Tibial artery (tissue), 4 donors: ENCODE data around the gene MILR1.

Source experiments
- DNase-seq, 2 donors: peaks; one replicate each; pipeline ENCODE4 v3.0.0-alpha.2; 2019
- H3K27ac ChIP-seq, 2 donors: fragments of 200-600 bp; sonication (generic) in 1 of 2; 1 replicate in 1 of 2; 2 replicates in 1 of 2; pipeline ENCODE4 v1.5.1; 2018 to 2019; ENCODE audit warnings: mild to moderate bottlenecking in 1 of 2
- H3K27me3 ChIP-seq, 2 donors: fragments of 200-600 bp; sonication (generic) in 1 of 2; one replicate each; pipeline versions ENCODE4 v1.5.1 to v1.6.0; 2016 to 2019
- H3K36me3 ChIP-seq, 3 donors: fragments of 200-600 bp; sonication (generic) in 2 of 3; one replicate each; pipeline ENCODE4 v1.5.1; 2016 to 2019; ENCODE audit warnings: mild to moderate bottlenecking in 2 of 3
- H3K4me1 ChIP-seq, 4 donors: fragments of 200-600 bp; sonication (generic) in 2 of 4; 1 replicate in 3 of 4; 2 replicates in 1 of 4; pipeline ENCODE4 v1.5.1; 2016 to 2019
- H3K4me3 ChIP-seq, 2 donors: fragments of 200-600 bp; sonication (generic) in 1 of 2; 1 replicate in 1 of 2; 2 replicates in 1 of 2; pipeline ENCODE4 v1.5.1; 2018 to 2019; ENCODE audit warnings: mild to moderate bottlenecking in 2 of 2
- H3K9me3 ChIP-seq, 3 donors: fragments of 200-600 bp; sonication (generic) in 1 of 3; one replicate each; pipeline ENCODE4 v1.5.1; 2016 to 2019
- intact Hi-C: fragments of 100-400 bp; cut with DNase I; formaldehyde crosslinking; loops from one replicate; pipeline ENCODE4 v1.15.0; 2023; ENCODE audit warnings: low total_unique reads
- TF ChIP-seq, protein P1 (sequence below), 2 experiments: fragments of 200-600 bp in 1 of 2; fragments of 450-650 bp in 1 of 2; IDR thresholded peaks; one replicate each; pipeline ENCODE4 v1.5.1; 2017 to 2019; ENCODE audit warnings: antibody characterized with exemption in 2 of 2, mild to moderate bottlenecking in 1 of 2, moderate library complexity in 1 of 2

The MILR1 gene

DNA sequence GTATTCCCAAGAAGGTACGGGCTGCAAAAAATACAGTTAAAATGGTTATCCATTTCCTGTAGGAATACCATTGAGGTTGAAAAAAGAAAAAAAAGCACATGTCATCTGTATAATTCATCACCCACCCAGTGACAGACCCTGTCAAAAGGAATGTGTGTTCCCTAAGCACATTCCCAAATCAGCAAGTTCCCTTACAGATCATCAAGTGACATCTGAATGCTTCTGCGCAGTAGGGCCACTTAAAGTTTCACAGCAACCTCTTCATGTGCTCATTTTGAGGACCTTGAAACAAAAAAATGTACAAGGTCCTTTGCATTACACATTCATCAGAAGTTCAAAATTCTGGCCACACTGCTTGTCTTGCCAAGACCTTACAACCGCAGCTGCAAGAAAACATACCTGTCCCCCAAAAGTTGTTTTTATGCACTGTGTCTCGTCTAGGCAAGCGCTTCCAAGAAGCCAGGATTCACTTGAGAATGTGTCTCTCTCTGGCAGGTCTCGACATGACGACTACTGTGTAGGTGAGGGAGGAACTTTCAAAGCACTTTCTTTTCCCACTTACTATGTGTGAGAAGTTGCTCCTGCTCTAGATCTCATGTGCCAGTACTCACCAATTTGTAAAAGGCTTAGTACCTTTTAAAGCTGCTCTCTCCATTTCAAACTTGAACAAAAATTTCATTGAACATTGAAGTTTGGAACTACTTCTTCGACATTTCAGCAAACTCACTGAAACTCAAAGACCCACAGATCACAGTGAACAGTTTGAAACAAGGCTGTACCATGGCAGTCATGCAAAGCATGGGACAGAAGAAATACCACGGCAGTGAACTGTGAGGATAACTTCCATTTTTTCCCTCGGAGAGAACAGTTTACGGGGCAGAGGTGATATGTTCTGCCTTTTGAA is 52.2 kb downstream of the MILR1 start:
- H3K4me3 ChIP-seq: no peak overlapping the region
- no peak for DNase-seq
- no peaks in the 10 kb centered on the region for H3K27me3 ChIP-seq
- H3K36me3 ChIP-seq: peaks cover 62 to 82% (median 63%) of the 10 kb centered on the region in 3 donors
- TF ChIP-seq, protein P1, sequence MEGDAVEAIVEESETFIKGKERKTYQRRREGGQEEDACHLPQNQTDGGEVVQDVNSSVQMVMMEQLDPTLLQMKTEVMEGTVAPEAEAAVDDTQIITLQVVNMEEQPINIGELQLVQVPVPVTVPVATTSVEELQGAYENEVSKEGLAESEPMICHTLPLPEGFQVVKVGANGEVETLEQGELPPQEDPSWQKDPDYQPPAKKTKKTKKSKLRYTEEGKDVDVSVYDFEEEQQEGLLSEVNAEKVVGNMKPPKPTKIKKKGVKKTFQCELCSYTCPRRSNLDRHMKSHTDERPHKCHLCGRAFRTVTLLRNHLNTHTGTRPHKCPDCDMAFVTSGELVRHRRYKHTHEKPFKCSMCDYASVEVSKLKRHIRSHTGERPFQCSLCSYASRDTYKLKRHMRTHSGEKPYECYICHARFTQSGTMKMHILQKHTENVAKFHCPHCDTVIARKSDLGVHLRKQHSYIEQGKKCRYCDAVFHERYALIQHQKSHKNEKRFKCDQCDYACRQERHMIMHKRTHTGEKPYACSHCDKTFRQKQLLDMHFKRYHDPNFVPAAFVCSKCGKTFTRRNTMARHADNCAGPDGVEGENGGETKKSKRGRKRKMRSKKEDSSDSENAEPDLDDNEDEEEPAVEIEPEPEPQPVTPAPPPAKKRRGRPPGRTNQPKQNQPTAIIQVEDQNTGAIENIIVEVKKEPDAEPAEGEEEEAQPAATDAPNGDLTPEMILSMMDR (IDR thresholded peaks at IDR 0.05): no peak
- peaks cover 10 to 75% (median 50%) of the 10 kb centered on the region in 4 donors for H3K4me1 ChIP-seq
- H3K27ac ChIP-seq: peak overlapping the region; percentile 26 to 100
- H3K9me3 ChIP-seq: no peaks in the 10 kb centered on the region
- intact Hi-C loops: no loop called here

DNA sequence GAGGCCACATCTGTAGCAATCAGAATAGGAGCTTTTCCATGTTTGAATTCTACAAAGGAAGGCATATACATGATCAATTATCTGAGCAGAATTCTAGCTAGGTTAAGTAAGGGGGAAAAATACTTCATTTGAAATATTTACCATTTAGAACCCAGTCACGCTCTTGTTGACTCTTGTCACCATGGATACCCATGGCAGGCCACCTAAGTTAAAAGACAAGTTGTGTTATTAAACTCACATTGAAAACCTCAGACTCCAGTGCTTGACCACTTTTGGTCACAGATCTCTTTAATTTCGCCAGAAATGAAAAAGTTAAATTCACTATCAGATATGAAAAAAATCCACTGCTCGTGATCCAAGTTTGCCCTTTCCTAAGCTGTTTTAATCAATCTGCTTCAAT is 53.1 kb downstream of the MILR1 start:
- H3K27me3 ChIP-seq: no peaks in the 10 kb centered on the region
- H3K9me3 ChIP-seq: no peaks in the 10 kb centered on the region
- H3K4me1 ChIP-seq: peaks cover 8 to 74% (median 48%) of the 10 kb centered on the region in 4 donors
- peaks cover 62 to 82% (median 63%) of the 10 kb centered on the region in 3 donors for H3K36me3 ChIP-seq
- peak overlapping the region; percentile 99 to 100 for H3K27ac ChIP-seq
- H3K4me3 ChIP-seq: no peak overlapping the region
- TF ChIP-seq, protein P1 (IDR thresholded peaks at IDR 0.05): no peak
- DNase-seq: no peak
- intact Hi-C loops: no loop called here

DNA sequence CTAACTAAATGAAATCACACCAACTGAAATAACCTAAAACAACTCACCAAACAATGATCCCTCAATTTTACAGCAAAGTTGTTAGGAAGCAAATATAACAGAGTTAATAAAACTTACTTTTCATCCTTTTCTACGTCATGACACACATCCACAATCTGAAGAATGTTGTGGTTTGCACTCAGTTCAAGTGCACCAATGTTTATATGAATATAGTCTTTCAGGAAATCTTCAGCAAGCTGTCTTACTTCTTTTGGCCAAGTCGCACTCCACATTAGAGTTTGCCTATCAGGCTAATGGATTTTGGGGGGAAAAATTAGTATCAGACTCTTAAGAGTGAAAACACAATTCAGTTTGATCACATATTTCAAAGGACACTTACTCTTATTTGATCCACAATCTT is 53.9 kb downstream of the MILR1 start:
- Histone ChIP-seq H3K9me3 (no peaks in the 10 kb centered on the region), H3K4me3 (peak overlapping the region in 1 of 2 donors; percentile 88), H3K27ac (peak overlapping the region; percentile 99 to 100), H3K36me3 (peaks cover 59 to 77% (median 61%) of the 10 kb centered on the region in 3 donors), H3K4me1 (peaks cover 8 to 69% (median 41%) of the 10 kb centered on the region in 4 donors), H3K27me3 (no peaks in the 10 kb centered on the region)
- intact Hi-C loops: no loop called here
- no peak for DNase-seq
- TF ChIP-seq, protein P1 (IDR thresholded peaks at IDR 0.05): no peak

DNA sequence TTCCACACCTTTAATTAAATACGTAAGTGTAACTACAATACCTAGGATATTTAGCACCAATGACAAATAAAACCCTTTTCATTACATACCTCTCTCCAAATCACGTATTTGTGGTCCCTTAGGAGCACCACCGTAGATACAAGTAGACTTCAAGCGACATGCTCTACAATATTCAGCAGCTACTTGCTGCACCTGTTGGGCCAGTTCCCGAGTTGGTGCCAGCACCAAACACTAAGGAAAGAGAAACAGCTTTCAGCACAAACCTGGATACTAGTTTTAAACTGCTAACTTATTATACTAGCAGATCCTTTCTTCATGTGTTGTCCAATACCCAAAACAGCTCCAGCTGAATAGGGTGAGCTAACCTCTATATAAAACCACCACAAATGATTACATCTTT is 54.4 kb downstream of the MILR1 start:
- no peaks in the 10 kb centered on the region for H3K27me3 ChIP-seq
- DNase-seq: no peak
- peak overlapping the region; percentile 99 to 100 for H3K27ac ChIP-seq
- TF ChIP-seq, protein P1 (IDR thresholded peaks at IDR 0.05): no peak
- H3K9me3 ChIP-seq: no peaks in the 10 kb centered on the region
- H3K4me1 ChIP-seq: peaks cover 8 to 69% (median 46%) of the 10 kb centered on the region in 4 donors
- intact Hi-C loops: no loop called here
- peak overlapping the region in 1 of 2 donors; percentile 88 for H3K4me3 ChIP-seq
- peaks cover 58 to 72% (median 58%) of the 10 kb centered on the region in 3 donors for H3K36me3 ChIP-seq

DNA sequence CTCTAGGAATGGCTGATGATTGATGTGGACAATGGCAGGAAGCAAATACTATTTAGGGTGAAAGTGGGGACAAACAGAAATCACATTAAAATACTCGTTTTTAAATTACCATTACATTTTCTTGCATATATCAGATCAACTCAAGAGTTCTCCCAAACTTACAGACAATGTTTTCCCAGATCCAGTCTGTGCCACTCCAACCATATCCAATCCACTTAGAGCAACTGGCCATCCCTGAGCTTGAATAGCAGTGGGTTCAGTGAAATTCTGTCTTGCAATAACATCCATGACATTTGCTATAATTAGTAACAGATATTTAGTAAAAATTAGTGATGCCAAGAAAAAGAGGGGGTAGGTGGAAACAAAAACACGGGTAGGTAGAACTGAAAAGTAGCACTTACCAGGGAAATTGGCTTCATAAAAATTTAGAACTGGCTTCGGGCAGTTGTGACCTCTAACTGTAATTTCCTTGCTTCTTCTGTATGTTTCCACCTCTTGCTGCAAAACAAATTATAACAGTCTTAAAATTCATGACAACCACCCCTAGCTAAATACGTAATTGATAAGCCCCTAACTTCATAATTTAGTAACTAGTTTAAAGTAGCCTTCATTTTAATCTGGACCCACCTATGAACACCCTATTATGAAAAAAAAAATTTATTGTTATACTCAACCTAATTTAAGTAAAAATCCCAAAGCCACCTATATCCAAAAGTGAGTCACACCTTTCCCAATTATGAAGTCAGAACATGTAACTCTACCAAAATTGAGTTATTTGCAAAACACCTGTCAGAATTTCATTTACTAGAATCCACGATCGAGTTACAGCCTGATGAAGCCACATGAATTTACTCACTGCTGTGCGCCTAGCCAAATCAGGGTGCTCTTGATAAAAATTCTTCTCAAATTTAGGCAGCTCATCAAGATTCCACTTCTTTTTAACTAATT is 55.2 kb downstream of the MILR1 start:
- Histone ChIP-seq H3K4me3 (peak overlapping the region; percentile 88 to 97), H3K9me3 (no peaks in the 10 kb centered on the region), H3K27ac (peak overlapping the region; percentile 99 to 100), H3K27me3 (no peaks in the 10 kb centered on the region), H3K36me3 (peaks cover 52 to 67% (median 58%) of the 10 kb centered on the region in 3 donors), H3K4me1 (peaks cover 8 to 69% (median 53%) of the 10 kb centered on the region in 4 donors)
- TF ChIP-seq, protein P1 (IDR thresholded peaks at IDR 0.05): no peak
- no peak for DNase-seq
- intact Hi-C loops: no loop called here
